SK-N-SH treated with all-trans-retinoic acid at 6 μM for 48 hours (cell line): ENCODE measurements around the gene FHIT.

ENCODE experiments used
- ATAC-seq: fragments of 200-7000 bp; cut with Tn5 transposase; 3 replicates; pipeline ENCODE4 v1.9.1; 2020; ENCODE audit warnings: mild to moderate bottlenecking, moderate library complexity
- ARNTL ChIP-seq: fragments of 450-650 bp; formaldehyde crosslinking; IDR thresholded peaks from 2 replicates; pipeline ENCODE4 v1.5.0; 2020; ENCODE audit warnings: low read depth, mild to moderate bottlenecking, moderate library complexity, borderline replicate concordance
- BACH2 ChIP-seq: fragments of 250-450 bp; sonication (Bioruptor Pico); IDR thresholded peaks from 2 replicates; pipeline ENCODE4 v1.9.0; 2021; ENCODE audit warnings: mild to moderate bottlenecking, borderline replicate concordance
- CSDC2 ChIP-seq: fragments of 250-450 bp; sonication (Bioruptor Pico); IDR thresholded peaks from 2 replicates; pipeline ENCODE4 v1.5.0; 2020; ENCODE audit warnings: mild to moderate bottlenecking, moderate library complexity
- ESRRG ChIP-seq: fragments of 250-450 bp; sonication (Bioruptor Pico); IDR thresholded peaks from 2 replicates; pipeline ENCODE4 v1.6.1; 2021; ENCODE audit warnings: mild to moderate bottlenecking
- GLIS3 ChIP-seq: fragments of 250-450 bp; sonication (Bioruptor Pico); IDR thresholded peaks from 2 replicates; pipeline ENCODE4 v1.5.0; 2020; ENCODE audit warnings: mild to moderate bottlenecking, moderate library complexity
- OSR1 ChIP-seq: fragments of 250-450 bp; sonication (Bioruptor Pico); IDR thresholded peaks from 2 replicates; pipeline ENCODE4 v1.8.0; 2022; ENCODE audit warnings: moderate library complexity, mild to moderate bottlenecking, inconsistent platforms
- PPARA ChIP-seq: fragments of 250-450 bp; sonication (Bioruptor Pico); IDR thresholded peaks from 2 replicates; pipeline ENCODE4 v1.5.0; 2020; ENCODE audit warnings: mild to moderate bottlenecking, borderline replicate concordance
- SNAI2 ChIP-seq: fragments of 250-450 bp; sonication (Bioruptor Pico); IDR thresholded peaks from 2 replicates; pipeline ENCODE4 v1.5.0; 2020; ENCODE audit warnings: mild to moderate bottlenecking, moderate library complexity
- TOX ChIP-seq: fragments of 250-450 bp; sonication (Bioruptor Pico); IDR thresholded peaks from 2 replicates; pipeline ENCODE4 v1.8.0; 2021; ENCODE audit warnings: mild to moderate bottlenecking, moderate library complexity, borderline replicate concordance
- ZC3H10 ChIP-seq: fragments of 250-450 bp; sonication (Bioruptor Pico); IDR thresholded peaks from 2 replicates; pipeline ENCODE4 v1.5.1; 2021; ENCODE audit warnings: mild to moderate bottlenecking, moderate library complexity
- ZFP30 ChIP-seq: fragments of 450-650 bp; formaldehyde crosslinking; IDR thresholded peaks from 2 replicates; pipeline ENCODE4 v1.5.0; 2022; ENCODE audit warnings: mild to moderate bottlenecking, moderate library complexity
- ZNF565 ChIP-seq: fragments of 450-650 bp; formaldehyde crosslinking; conservative IDR thresholded peaks from 2 replicates; pipeline ENCODE4 v1.5.0; 2020; ENCODE audit warnings: low read depth, mild to moderate bottlenecking, moderate library complexity
- ZNF70 ChIP-seq: fragments of 450-650 bp; formaldehyde crosslinking; IDR thresholded peaks from 2 replicates; pipeline ENCODE4 v1.5.0; 2020; ENCODE audit warnings: mild to moderate bottlenecking, moderate library complexity
- ZNF8 ChIP-seq: fragments of 450-650 bp; formaldehyde crosslinking; IDR thresholded peaks from 2 replicates; pipeline ENCODE4 v1.5.0; 2020; ENCODE audit warnings: mild to moderate bottlenecking, moderate library complexity
- TF ChIP-seq, protein P1 (sequence below): fragments of 250-450 bp; sonication (Bioruptor Pico); IDR thresholded peaks from 2 replicates; pipeline ENCODE4 v1.5.1; 2021; ENCODE audit warnings: mild to moderate bottlenecking, moderate library complexity
- TF ChIP-seq, protein P2 (sequence below): fragments of 250-450 bp; sonication (Bioruptor Pico); IDR thresholded peaks from 2 replicates; pipeline ENCODE4 v1.5.0; 2020; ENCODE audit warnings: mild to moderate bottlenecking, moderate library complexity
- TF ChIP-seq, protein P3 (sequence below): fragments of 250-450 bp; sonication (Bioruptor Pico); IDR thresholded peaks from 2 replicates; pipeline ENCODE4 v1.8.0; 2021; ENCODE audit warnings: low read depth, mild to moderate bottlenecking, moderate library complexity, borderline replicate concordance
- TF ChIP-seq, protein P4 (sequence below): fragments of 250-450 bp; sonication (Bioruptor Pico); IDR thresholded peaks from 2 replicates; pipeline ENCODE4 v1.8.0; 2020; ENCODE audit warnings: mild to moderate bottlenecking, moderate library complexity, borderline replicate concordance
- TF ChIP-seq, protein P5 (sequence below): fragments of 250-450 bp; sonication (Bioruptor Pico); IDR thresholded peaks from 2 replicates; pipeline ENCODE4 v1.5.1; 2020; ENCODE audit warnings: low read depth, mild to moderate bottlenecking, moderate library complexity

The FHIT gene

DNA sequence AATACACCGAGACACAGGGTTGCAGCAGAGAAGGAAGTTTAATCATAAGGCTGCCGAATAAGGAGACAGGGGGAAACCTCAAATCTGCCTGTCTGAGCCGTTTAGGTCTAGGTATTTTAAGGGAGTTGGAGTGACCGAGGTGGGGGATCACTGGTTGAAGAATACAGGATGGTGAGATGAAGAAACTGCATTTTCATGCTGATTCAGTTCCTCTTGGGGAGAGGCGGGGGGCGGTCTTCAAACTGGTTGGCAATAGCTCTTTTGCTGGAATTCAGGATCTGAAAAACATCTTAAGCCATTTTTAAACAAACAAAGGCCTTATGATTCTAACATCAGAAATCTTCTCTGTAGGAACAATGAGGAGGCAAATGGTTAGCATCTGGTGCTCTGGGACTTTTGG lies 1502.0 kb downstream of the FHIT start:
- no peak for ATAC-seq
- no peak for TF ChIP-seq ZFP30 (CRISPR knock-in tag)
- no peak for TF ChIP-seq GLIS3 (CRISPR knock-in tag)
- TF ChIP-seq, protein P1, sequence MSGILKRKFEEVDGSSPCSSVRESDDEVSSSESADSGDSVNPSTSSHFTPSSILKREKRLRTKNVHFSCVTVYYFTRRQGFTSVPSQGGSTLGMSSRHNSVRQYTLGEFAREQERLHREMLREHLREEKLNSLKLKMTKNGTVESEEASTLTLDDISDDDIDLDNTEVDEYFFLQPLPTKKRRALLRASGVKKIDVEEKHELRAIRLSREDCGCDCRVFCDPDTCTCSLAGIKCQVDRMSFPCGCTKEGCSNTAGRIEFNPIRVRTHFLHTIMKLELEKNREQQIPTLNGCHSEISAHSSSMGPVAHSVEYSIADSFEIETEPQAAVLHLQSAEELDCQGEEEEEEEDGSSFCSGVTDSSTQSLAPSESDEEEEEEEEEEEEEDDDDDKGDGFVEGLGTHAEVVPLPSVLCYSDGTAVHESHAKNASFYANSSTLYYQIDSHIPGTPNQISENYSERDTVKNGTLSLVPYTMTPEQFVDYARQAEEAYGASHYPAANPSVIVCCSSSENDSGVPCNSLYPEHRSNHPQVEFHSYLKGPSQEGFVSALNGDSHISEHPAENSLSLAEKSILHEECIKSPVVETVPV (CRISPR knock-in tag): no peak
- TF ChIP-seq, protein P2, sequence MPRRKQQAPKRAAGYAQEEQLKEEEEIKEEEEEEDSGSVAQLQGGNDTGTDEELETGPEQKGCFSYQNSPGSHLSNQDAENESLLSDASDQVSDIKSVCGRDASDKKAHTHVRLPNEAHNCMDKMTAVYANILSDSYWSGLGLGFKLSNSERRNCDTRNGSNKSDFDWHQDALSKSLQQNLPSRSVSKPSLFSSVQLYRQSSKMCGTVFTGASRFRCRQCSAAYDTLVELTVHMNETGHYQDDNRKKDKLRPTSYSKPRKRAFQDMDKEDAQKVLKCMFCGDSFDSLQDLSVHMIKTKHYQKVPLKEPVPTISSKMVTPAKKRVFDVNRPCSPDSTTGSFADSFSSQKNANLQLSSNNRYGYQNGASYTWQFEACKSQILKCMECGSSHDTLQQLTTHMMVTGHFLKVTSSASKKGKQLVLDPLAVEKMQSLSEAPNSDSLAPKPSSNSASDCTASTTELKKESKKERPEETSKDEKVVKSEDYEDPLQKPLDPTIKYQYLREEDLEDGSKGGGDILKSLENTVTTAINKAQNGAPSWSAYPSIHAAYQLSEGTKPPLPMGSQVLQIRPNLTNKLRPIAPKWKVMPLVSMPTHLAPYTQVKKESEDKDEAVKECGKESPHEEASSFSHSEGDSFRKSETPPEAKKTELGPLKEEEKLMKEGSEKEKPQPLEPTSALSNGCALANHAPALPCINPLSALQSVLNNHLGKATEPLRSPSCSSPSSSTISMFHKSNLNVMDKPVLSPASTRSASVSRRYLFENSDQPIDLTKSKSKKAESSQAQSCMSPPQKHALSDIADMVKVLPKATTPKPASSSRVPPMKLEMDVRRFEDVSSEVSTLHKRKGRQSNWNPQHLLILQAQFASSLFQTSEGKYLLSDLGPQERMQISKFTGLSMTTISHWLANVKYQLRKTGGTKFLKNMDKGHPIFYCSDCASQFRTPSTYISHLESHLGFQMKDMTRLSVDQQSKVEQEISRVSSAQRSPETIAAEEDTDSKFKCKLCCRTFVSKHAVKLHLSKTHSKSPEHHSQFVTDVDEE (CRISPR knock-in tag): no peak
- no peak for TF ChIP-seq BACH2 (CRISPR knock-in tag)
- no peak for TF ChIP-seq ZNF565 (CRISPR knock-in tag)
- TF ChIP-seq ARNTL (CRISPR knock-in tag): no peak
- no peak for TF ChIP-seq ZNF8 (CRISPR knock-in tag)
- no peak for TF ChIP-seq SNAI2 (CRISPR knock-in tag)
- TF ChIP-seq OSR1 (CRISPR knock-in tag): no peak

DNA sequence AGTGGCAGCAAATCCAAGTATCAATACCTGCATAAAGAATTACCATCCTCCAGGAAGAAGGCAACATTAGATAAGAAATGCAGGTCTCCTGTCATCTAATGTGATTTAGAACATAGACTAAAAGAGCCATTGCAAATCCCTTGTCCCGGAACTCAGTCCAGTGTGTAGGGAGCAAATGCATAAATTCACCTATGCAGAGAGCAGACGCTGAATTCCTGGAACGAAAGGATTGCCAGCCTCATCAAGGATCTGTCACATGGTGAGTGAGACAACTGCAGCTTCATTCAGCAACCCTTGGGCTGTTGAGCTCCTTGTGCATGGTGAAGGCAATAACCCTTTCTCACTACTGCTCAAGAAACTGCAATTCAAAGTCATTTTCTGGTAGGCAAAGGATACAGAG lies 1504.7 kb downstream of the FHIT start:
- no peak for ATAC-seq
- TF ChIP-seq SNAI2 (CRISPR knock-in tag) (no peak), ESRRG (CRISPR knock-in tag) (no peak), ZC3H10 (CRISPR knock-in tag) (no peak), PPARA (CRISPR knock-in tag) (no peak), TOX (no peak), ARNTL (CRISPR knock-in tag) (no peak), ZNF8 (CRISPR knock-in tag) (no peak), CSDC2 (CRISPR knock-in tag) (no peak)
- TF ChIP-seq, protein P3, sequence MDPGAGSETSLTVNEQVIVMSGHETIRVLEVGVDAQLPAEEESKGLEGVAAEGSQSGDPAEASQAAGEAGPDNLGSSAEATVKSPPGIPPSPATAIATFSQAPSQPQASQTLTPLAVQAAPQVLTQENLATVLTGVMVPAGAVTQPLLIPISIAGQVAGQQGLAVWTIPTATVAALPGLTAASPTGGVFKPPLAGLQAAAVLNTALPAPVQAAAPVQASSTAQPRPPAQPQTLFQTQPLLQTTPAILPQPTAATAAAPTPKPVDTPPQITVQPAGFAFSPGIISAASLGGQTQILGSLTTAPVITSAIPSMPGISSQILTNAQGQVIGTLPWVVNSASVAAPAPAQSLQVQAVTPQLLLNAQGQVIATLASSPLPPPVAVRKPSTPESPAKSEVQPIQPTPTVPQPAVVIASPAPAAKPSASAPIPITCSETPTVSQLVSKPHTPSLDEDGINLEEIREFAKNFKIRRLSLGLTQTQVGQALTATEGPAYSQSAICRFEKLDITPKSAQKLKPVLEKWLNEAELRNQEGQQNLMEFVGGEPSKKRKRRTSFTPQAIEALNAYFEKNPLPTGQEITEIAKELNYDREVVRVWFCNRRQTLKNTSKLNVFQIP (CRISPR knock-in tag): no peak

DNA sequence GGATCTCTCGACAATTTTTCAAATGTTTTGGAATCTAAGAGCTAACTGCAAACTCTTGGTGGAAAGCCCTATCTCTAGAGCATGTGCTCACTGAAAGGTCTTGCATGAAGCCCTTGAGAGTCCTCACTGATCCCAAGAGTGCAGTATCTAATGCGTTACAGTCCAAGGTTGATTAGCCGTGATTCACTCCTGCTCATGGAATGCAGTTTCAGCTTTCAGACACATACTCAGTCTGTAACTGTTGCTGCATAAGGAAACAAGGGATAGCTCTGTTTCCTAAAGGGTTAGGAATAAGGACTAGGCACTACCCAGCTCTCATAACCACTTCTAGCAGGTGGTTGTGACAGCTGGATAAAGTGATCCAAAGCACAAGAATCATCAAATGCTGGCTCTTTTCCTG lies 1514.0 kb downstream of the FHIT start:
- TF ChIP-seq ZFP30 (CRISPR knock-in tag) (no peak), ZC3H10 (CRISPR knock-in tag) (no peak), GLIS3 (CRISPR knock-in tag) (no peak), TOX (no peak), ZNF8 (CRISPR knock-in tag) (no peak), ZNF70 (no peak), PPARA (CRISPR knock-in tag) (no peak), CSDC2 (CRISPR knock-in tag) (no peak), ESRRG (CRISPR knock-in tag) (no peak)
- TF ChIP-seq, protein P4, sequence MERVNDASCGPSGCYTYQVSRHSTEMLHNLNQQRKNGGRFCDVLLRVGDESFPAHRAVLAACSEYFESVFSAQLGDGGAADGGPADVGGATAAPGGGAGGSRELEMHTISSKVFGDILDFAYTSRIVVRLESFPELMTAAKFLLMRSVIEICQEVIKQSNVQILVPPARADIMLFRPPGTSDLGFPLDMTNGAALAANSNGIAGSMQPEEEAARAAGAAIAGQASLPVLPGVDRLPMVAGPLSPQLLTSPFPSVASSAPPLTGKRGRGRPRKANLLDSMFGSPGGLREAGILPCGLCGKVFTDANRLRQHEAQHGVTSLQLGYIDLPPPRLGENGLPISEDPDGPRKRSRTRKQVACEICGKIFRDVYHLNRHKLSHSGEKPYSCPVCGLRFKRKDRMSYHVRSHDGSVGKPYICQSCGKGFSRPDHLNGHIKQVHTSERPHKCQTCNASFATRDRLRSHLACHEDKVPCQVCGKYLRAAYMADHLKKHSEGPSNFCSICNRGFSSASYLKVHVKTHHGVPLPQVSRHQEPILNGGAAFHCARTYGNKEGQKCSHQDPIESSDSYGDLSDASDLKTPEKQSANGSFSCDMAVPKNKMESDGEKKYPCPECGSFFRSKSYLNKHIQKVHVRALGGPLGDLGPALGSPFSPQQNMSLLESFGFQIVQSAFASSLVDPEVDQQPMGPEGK (CRISPR knock-in tag): no peak
- TF ChIP-seq, protein P5, sequence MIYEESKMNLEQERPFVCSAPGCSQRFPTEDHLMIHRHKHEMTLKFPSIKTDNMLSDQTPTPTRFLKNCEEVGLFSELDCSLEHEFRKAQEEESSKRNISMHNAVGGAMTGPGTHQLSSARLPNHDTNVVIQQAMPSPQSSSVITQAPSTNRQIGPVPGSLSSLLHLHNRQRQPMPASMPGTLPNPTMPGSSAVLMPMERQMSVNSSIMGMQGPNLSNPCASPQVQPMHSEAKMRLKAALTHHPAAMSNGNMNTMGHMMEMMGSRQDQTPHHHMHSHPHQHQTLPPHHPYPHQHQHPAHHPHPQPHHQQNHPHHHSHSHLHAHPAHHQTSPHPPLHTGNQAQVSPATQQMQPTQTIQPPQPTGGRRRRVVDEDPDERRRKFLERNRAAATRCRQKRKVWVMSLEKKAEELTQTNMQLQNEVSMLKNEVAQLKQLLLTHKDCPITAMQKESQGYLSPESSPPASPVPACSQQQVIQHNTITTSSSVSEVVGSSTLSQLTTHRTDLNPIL (CRISPR knock-in tag): no peak
- TF ChIP-seq, protein P2 (CRISPR knock-in tag): no peak
- TF ChIP-seq, protein P1 (CRISPR knock-in tag): no peak
- TF ChIP-seq, all 23 proteins: peak for 0
- no peak for ATAC-seq
